GM21786 (cell line): ENCODE data around the gene KPNB1.

Experiments
- ATAC-seq: cut with Tn5 transposase; IDR thresholded peaks from one replicate; pipeline ENCODE4 v1.9.1; 2021; ENCODE audit not compliant: unreplicated experiment

KPNB1 gene

GRCh38 chr17:47728214-47728877 lies 78.6 kb downstream of the KPNB1 start:
- no peak for ATAC-seq

- ATAC-seq: no peak
Observed at GRCh38 chr17:47729476-47729875, 79.8 kb downstream of the KPNB1 start.

- ATAC-seq: no peak
Observed at GRCh38 chr17:47730681-47731080, 81.0 kb downstream of the KPNB1 start.

GRCh38 chr17:47731396-47731795 lies 81.7 kb downstream of the KPNB1 start:
- no peak for ATAC-seq

- ATAC-seq: no peak
Observed at GRCh38 chr17:47732399-47733046, 82.8 kb downstream of the KPNB1 start.

GRCh38 chr17:47733047-47733673 lies 83.4 kb downstream of the KPNB1 start, which contains the start of gene TBX21:
TBX21 (plus strand) TSS chr17:47733236; CDS start chr17:47733455, 219 bp downstream.
- ATAC-seq: peak; percentile 47

- peak; percentile 17 for ATAC-seq
Observed at GRCh38 chr17:47733674-47734410, 84.1 kb downstream of the KPNB1 start.

- ATAC-seq: no peak
Observed at GRCh38 chr17:47735139-47735464, 85.4 kb downstream of the KPNB1 start.
